ENCODE data around the gene MAP2K1.
"Not testable (repeated sequence)": the region's sequence is repeated elsewhere in the genome, so short reads cannot be mapped to it uniquely, and the experiment has no call there.

The MAP2K1 gene

GRCh38 chr15:66429546-66429945, 42.8 kb downstream of the MAP2K1 start:
- Histone ChIP-seq H3K4me3 (ENCODE audit: low read depth in 1 of 2, low read length in 2 of 2) (no peak overlapping the region), H3K9me3 (ENCODE audit: control insufficient read depth in 1 of 2, low read length in 2 of 2) (no peaks in the 10 kb centered on the region), H3K27ac (ENCODE audit: low read length) (no peak overlapping the region), H3K27me3 (ENCODE audit: low read depth, low read length) (no peaks in the 10 kb centered on the region), H3K36me3 (ENCODE audit: control insufficient read depth in 1 of 2, insufficient read depth in 2 of 2, low read length in 2 of 2) (no peaks in the 10 kb centered on the region), H3K4me1 (ENCODE audit: control insufficient read depth in 1 of 2, insufficient read depth in 2 of 2, low read length in 2 of 2) (no peaks in the 10 kb centered on the region)

GRCh38 chr15:66430627-66431255, 44.0 kb downstream of the MAP2K1 start:
- H3K4me3 ChIP-seq (ENCODE audit: low read depth in 1 of 2, low read length in 2 of 2): no peak overlapping the region
- H3K9me3 ChIP-seq (ENCODE audit: control insufficient read depth in 1 of 2, low read length in 2 of 2): no peaks in the 10 kb centered on the region
- no peaks in the 10 kb centered on the region for H3K4me1 ChIP-seq (ENCODE audit: control insufficient read depth in 1 of 2, insufficient read depth in 2 of 2, low read length in 2 of 2)
- H3K36me3 ChIP-seq (ENCODE audit: control insufficient read depth in 1 of 2, insufficient read depth in 2 of 2, low read length in 2 of 2): peaks cover 0 to 4% of the 10 kb centered on the region in 2 donors
- no peaks in the 10 kb centered on the region for H3K27me3 ChIP-seq (ENCODE audit: low read depth, low read length)
- H3K27ac ChIP-seq (ENCODE audit: low read length): no peak overlapping the region

GRCh38 chr15:66433726-66434125, 47.0 kb downstream of the MAP2K1 start:
- Histone ChIP-seq H3K27me3 (ENCODE audit: low read depth, low read length) (no peaks in the 10 kb centered on the region), H3K27ac (ENCODE audit: low read length) (no peak overlapping the region), H3K36me3 (ENCODE audit: control insufficient read depth in 1 of 2, insufficient read depth in 2 of 2, low read length in 2 of 2) (peaks cover 14 to 27% of the 10 kb centered on the region in 2 donors), H3K4me3 (ENCODE audit: low read depth in 1 of 2, low read length in 2 of 2) (no peak overlapping the region), H3K4me1 (ENCODE audit: control insufficient read depth in 1 of 2, insufficient read depth in 2 of 2, low read length in 2 of 2) (no peaks in the 10 kb centered on the region), H3K9me3 (ENCODE audit: control insufficient read depth in 1 of 2, low read length in 2 of 2) (no peaks in the 10 kb centered on the region)

GRCh38 chr15:66440501-66440900, 53.8 kb downstream of the MAP2K1 start:
- Histone ChIP-seq H3K36me3 (ENCODE audit: control insufficient read depth in 1 of 2, insufficient read depth in 2 of 2, low read length in 2 of 2) (peaks cover 43 to 59% of the 10 kb centered on the region in 2 donors), H3K4me3 (ENCODE audit: low read depth in 1 of 2, low read length in 2 of 2) (no peak overlapping the region)

GRCh38 chr15:66452420-66452819, 65.7 kb downstream of the MAP2K1 start:
- Histone ChIP-seq H3K27me3 (ENCODE audit: low read depth, low read length) (no peaks in the 10 kb centered on the region), H3K4me1 (ENCODE audit: control insufficient read depth in 1 of 2, insufficient read depth in 2 of 2, low read length in 2 of 2) (no peaks in the 10 kb centered on the region), H3K4me3 (ENCODE audit: low read depth in 1 of 2, low read length in 2 of 2) (no peak overlapping the region), H3K9me3 (ENCODE audit: control insufficient read depth in 1 of 2, low read length in 2 of 2) (no peaks in the 10 kb centered on the region), H3K27ac (ENCODE audit: low read length) (no peak overlapping the region), H3K36me3 (ENCODE audit: control insufficient read depth in 1 of 2, insufficient read depth in 2 of 2, low read length in 2 of 2) (peaks cover 0 to 4% of the 10 kb centered on the region in 2 donors)

More at GRCh38 chr15:66440501-66440900, 53.8 kb downstream of the MAP2K1 start:
- Histone ChIP-seq H3K27ac (ENCODE audit: low read length) (no peak overlapping the region), H3K9me3 (ENCODE audit: control insufficient read depth in 1 of 2, low read length in 2 of 2) (no peaks in the 10 kb centered on the region), H3K27me3 (ENCODE audit: low read depth, low read length) (no peaks in the 10 kb centered on the region), H3K4me1 (ENCODE audit: control insufficient read depth in 1 of 2, insufficient read depth in 2 of 2, low read length in 2 of 2) (no peaks in the 10 kb centered on the region)

- Histone ChIP-seq H3K4me3 (ENCODE audit: low read depth in 1 of 2, low read length in 2 of 2) (no peak overlapping the region), H3K27ac (ENCODE audit: low read length) (no peak overlapping the region), H3K9me3 (ENCODE audit: control insufficient read depth in 1 of 2, low read length in 2 of 2) (no peaks in the 10 kb centered on the region), H3K4me1 (ENCODE audit: control insufficient read depth in 1 of 2, insufficient read depth in 2 of 2, low read length in 2 of 2) (no peaks in the 10 kb centered on the region), H3K27me3 (ENCODE audit: low read depth, low read length) (no peaks in the 10 kb centered on the region), H3K36me3 (ENCODE audit: control insufficient read depth in 1 of 2, insufficient read depth in 2 of 2, low read length in 2 of 2) (peaks cover 0 to 4% of the 10 kb centered on the region in 2 donors)
Observed at GRCh38 chr15:66452971-66453580, 66.4 kb downstream of the MAP2K1 start.

GRCh38 chr15:66454143-66454542, 67.4 kb downstream of the MAP2K1 start:
- no peak overlapping the region for H3K27ac ChIP-seq (ENCODE audit: low read length)
- no peaks in the 10 kb centered on the region for H3K27me3 ChIP-seq (ENCODE audit: low read depth, low read length)

GRCh38 chr15:66456211-66456610, 69.5 kb downstream of the MAP2K1 start:
- Histone ChIP-seq H3K27me3 (ENCODE audit: low read depth, low read length) (no peaks in the 10 kb centered on the region), H3K4me3 (ENCODE audit: low read depth in 1 of 2, low read length in 2 of 2) (no peak overlapping the region), H3K27ac (ENCODE audit: low read length) (no peak overlapping the region), H3K4me1 (ENCODE audit: control insufficient read depth in 1 of 2, insufficient read depth in 2 of 2, low read length in 2 of 2) (no peaks in the 10 kb centered on the region), H3K9me3 (ENCODE audit: control insufficient read depth in 1 of 2, low read length in 2 of 2) (no peaks in the 10 kb centered on the region), H3K36me3 (ENCODE audit: control insufficient read depth in 1 of 2, insufficient read depth in 2 of 2, low read length in 2 of 2) (peaks cover 0 to 4% of the 10 kb centered on the region in 2 donors)

More at GRCh38 chr15:66454143-66454542, 67.4 kb downstream of the MAP2K1 start:
- Histone ChIP-seq H3K9me3 (ENCODE audit: control insufficient read depth in 1 of 2, low read length in 2 of 2) (no peaks in the 10 kb centered on the region), H3K4me1 (ENCODE audit: control insufficient read depth in 1 of 2, insufficient read depth in 2 of 2, low read length in 2 of 2) (no peaks in the 10 kb centered on the region), H3K4me3 (ENCODE audit: low read depth in 1 of 2, low read length in 2 of 2) (no peak overlapping the region), H3K36me3 (ENCODE audit: control insufficient read depth in 1 of 2, insufficient read depth in 2 of 2, low read length in 2 of 2) (peaks cover 0 to 4% of the 10 kb centered on the region in 2 donors)

- no peaks in the 10 kb centered on the region for H3K27me3 ChIP-seq (ENCODE audit: low read depth, low read length)
- peaks cover 0 to 4% of the 10 kb centered on the region in 2 donors for H3K36me3 ChIP-seq (ENCODE audit: control insufficient read depth in 1 of 2, insufficient read depth in 2 of 2, low read length in 2 of 2)
- H3K27ac ChIP-seq (ENCODE audit: low read length): no peak overlapping the region
Observed at GRCh38 chr15:66459818-66460615, 73.3 kb downstream of the MAP2K1 start.

GRCh38 chr15:66461294-66461693, 74.6 kb downstream of the MAP2K1 start:
- peaks cover 0 to 11% of the 10 kb centered on the region in 2 donors for H3K4me1 ChIP-seq (ENCODE audit: control insufficient read depth in 1 of 2, insufficient read depth in 2 of 2, low read length in 2 of 2)
- H3K4me3 ChIP-seq (ENCODE audit: low read depth in 1 of 2, low read length in 2 of 2); H3K9me3 ChIP-seq (ENCODE audit: control insufficient read depth in 1 of 2, low read length in 2 of 2); H3K27me3 ChIP-seq (ENCODE audit: low read depth, low read length); H3K27ac ChIP-seq (ENCODE audit: low read length); H3K36me3 ChIP-seq (ENCODE audit: control insufficient read depth in 1 of 2, insufficient read depth in 2 of 2, low read length in 2 of 2): not testable (repeated sequence)

More at GRCh38 chr15:66459818-66460615, 73.3 kb downstream of the MAP2K1 start:
- no peaks in the 10 kb centered on the region for H3K9me3 ChIP-seq (ENCODE audit: control insufficient read depth in 1 of 2, low read length in 2 of 2)
- no peak overlapping the region for H3K4me3 ChIP-seq (ENCODE audit: low read depth in 1 of 2, low read length in 2 of 2)
- H3K4me1 ChIP-seq (ENCODE audit: control insufficient read depth in 1 of 2, insufficient read depth in 2 of 2, low read length in 2 of 2): peaks cover 0 to 11% of the 10 kb centered on the region in 2 donors

GRCh38 chr15:66461917-66462316, 75.2 kb downstream of the MAP2K1 start:
- no peak overlapping the region for H3K27ac ChIP-seq (ENCODE audit: low read length)
- peaks cover 0 to 11% of the 10 kb centered on the region in 2 donors for H3K4me1 ChIP-seq (ENCODE audit: control insufficient read depth in 1 of 2, insufficient read depth in 2 of 2, low read length in 2 of 2)
- H3K36me3 ChIP-seq (ENCODE audit: control insufficient read depth in 1 of 2, insufficient read depth in 2 of 2, low read length in 2 of 2): no peaks in the 10 kb centered on the region
- H3K4me3 ChIP-seq (ENCODE audit: low read depth in 1 of 2, low read length in 2 of 2): no peak overlapping the region
- no peaks in the 10 kb centered on the region for H3K27me3 ChIP-seq (ENCODE audit: low read depth, low read length)
- H3K9me3 ChIP-seq (ENCODE audit: control insufficient read depth in 1 of 2, low read length in 2 of 2): no peaks in the 10 kb centered on the region

Data from muscle layer of duodenum (tissue), 2 donors.